ENCODE data around the gene PRKCZ.
A peak's percentile ranks its signal among the peaks of the same experiment; 100 is the strongest.

Gene PRKCZ

DNA sequence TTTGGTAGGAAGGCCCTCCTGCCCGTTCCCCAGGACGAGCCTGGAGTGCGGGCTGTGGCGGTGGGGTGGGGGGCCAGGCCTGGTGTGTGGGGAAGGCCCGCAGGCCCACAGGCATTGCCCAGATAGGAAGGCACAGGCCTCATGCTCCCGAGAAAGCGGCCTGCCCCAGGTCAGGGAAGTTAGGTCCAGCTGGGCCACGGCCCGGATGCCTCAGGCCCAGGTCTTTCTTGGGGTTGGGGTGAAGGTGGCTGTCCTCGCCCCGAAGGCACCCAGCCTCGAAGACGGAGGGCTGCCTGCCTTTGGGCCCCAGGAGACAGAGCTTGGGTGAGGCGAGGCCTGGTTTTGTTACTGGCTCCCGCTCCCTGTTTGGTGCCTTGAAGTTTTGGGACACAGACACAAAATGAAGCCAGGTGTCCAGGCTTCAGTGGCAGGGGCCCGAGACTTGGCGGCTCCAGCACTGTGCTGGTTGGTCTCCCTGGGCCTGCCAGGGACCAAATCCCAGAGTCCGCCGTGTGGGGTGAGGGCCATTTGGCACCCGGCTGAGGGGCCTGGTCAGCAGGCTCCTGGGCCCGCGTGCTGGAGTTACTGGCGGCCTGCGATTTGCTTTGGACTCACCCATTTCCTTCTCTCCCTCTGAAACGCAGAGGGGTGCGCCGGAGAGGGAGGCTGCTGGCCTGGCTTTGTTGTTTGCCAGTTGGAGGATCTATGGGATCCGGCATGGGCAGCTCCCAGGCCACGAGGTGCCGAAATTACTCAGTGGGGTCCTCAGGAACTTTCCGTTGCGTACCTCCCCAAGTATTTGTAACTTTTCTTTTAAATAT is 179.9 kb downstream of the PRKCZ start:
- no peak for DNase-seq (ENCODE audit: low read depth)

DNA sequence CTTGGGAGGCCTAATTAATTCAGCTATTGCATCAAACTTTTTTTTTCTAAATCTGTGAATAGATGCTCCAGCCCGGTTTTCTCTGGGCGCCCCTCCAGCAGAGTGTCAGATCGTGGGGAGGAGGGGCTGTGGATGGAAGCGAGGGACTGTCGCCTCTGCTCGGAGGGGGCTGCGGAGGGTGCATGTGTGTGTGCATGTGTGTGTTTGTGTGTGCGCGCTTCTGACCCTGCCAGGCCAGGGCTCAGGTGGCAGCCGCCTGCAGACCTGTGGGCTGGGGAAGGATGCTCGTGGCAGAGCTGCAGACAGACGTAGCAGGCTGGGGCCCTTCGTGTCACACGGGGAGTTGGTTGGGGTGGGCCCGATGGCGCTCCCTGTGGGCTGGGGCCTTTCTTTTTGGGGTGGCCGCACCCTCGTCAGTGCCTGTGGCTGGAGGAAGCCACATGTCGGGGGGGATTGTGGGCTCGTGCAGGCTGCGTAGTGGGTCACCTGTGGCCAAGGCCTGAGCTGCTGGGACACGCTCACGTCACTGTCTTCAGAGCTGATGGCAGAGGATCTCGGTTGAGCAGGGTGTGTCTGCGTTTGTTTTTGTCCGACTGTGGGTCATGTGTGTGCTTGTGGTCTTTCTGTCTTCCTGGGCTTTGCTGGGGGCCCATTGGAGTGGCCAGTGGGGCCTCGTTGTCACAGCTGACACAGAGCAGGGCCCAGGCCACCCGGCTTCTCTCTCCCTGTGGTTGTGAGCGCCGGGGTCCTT is 180.7 kb downstream of the PRKCZ start:
- DNase-seq (ENCODE audit: low read depth): no peak

DNA sequence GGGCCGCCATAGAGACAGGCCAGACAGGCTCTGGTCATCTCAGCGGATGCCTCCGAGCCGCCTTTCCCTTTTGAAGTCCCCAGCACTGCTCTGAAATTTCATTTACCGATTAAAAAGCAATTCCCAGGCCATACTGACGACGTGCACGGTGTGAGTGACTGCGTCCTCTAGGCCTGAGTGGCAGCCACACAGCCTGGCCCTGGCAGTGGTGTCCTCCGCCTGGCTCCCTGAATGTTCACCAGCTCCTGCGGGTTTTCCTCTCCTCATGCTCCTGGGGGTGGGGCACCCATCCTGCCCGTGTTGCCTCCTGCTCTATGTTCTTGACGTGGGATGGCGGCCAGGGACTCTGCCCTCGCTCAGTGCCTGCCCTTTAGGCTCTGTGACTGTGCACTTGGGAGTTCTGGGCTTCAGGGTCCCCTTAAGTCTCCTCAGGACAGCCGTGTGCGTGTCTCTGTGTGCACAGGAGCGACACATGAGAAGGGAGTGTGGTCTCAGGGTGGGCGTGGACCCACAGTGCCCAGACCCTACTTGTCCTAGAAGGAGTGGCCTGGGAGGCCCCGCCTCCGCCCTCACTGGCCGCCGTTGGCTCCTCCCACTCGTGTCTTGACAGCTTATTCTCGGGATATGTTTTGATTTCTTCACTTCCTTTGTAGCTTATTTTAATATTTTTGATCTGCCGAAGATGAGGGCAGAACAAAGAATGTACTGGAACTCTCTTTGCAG is 181.5 kb downstream of the PRKCZ start:
- DNase-seq (ENCODE audit: low read depth): peak; percentile 50

DNA sequence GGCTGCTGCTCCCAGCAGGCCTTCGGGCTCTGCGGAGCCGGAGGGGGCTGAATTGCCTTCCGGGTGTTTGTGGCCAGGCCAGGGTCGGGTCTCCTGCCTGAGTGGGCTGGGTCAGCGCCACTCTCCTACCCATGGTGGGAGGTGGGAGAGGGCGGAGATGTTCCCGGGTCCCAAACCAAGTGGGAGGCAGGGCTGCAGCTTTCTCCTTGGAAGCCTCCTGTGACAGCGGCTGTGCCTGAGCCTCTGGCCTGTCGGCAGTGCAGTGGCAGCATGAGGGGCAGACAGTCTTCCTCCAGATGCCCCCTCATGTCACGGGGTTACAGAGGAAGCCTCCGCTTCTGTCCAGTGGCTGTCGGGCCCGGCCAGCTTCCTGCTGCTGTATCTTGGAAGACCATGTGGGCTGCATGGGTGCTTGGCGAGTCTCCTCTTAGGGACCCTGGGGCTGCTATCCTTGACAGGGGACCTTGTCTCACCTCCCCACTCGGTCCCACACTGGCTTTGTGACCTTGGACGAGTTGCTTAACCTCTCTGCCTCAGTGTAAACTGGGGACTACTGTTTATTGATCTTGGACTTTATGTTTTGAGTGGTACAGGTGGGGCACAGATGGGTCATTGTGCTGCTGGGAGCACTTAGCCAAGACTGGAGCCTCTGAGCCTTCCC is 182.2 kb downstream of the PRKCZ start:
- DNase-seq (ENCODE audit: low read depth): no peak

DNA sequence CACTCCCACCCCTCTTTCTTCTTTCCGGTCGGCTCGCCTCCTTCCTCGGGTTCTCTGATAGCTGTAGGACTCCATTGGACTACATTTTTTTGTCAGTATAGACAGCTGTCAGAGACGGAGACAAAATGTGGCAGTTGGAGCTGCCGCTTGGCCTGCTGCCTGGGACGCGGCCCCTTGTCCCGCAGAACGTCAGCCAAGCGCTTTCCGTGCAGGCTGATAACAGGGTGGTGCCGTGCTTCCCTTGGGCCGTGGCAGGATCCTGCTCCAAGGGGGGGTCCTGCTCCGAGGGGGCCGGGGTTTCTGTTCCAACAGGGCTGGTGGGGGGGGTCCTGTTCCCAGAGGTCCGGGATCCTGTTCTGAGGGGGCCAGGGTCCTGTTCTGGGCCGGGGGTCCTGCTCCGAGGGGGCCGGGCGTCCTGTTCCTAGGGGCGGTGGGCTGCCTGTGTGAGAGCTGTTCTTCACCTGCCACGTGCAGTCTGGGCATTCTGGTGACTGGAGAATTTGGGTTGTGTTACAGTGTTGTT is 182.8 kb downstream of the PRKCZ start:
- no peak for DNase-seq (ENCODE audit: low read depth)

DNA sequence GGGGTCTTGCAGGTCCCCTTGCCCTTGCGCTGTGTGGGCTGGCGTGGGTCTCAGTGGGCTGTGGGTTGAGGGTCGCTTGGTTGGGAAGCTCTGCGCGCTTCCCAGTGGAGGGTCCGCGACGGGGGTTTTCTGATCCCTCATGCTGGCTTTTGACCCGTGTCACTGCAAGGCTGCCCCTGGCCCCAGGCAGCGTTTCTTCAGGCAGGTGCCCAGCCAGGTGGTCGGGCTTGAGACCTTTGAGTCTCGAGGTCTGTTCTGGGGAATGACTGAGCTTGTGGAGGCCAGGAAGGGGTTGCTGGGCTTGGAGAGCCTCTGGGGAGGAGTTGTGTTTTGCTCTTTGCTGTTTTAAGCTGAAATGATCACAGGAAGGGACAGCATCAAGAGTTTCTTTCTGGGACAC is 183.3 kb downstream of the PRKCZ start:
- DNase-seq (ENCODE audit: low read depth): no peak

DNA sequence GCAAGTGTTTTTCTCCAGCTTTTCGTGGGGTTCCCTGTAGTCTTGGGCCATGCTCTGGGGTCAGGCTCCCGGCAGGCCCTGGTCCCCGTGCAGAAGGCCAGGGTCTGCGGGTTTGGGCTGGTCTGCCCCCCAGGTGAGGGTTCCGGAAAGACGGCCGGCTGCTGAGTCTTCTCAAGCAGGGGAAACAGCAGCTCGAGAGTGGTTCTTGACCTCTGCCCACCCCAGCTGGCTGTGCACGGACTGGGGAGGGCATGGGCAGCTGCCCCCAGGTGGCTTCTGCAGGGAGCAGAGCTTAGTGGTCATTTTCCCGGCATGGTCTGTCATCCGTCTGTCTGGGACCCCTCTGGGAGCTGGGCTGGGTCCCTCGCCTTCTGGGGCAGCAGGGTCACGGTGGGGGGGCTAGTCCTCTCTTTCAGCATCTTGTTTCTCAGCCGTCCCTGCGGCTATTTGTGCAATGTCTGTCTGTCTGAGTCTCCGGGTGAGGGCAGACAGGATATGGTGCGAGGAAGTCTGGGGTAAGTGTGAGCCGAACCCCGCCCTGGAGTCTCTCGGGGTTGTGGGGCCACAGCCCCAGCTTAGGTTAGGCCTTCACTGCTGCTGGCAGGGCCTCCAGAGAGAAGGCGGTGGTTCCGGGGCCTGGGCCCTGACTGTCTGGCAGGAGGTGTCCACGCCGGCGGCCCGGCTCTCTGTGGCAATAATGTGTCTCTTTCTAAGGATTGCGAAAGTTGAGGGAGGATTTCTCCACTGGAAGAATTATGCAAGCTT is 184.0 kb downstream of the PRKCZ start:
- peak; percentile 89 for DNase-seq (ENCODE audit: low read depth)

DNA sequence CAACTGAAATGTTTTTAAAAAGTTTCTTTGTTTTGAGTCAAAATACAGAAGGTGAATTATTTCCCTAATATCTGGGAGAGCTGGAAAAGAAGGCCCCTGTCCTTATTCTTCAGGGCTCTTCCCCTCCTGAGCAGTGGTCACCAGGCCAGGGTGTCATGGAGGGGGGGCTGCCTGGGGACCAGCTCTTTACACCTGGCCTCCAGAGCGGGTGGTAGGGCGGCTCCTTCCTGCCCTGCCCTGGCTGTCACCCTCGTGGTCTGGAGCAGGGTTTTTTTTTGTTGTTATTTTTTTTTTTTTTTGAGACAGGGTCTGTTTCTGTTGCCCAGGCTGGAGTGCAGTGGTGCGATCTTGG is 184.5 kb downstream of the PRKCZ start:
- DNase-seq (ENCODE audit: low read depth): no peak
